Urothelium cell line (cell line): Measurements from ENCODE around the gene ADIPOR2.
A peak's percentile ranks its signal among the peaks of the same experiment; 100 is the strongest.
"Not testable (repeated sequence)": the region's sequence is repeated elsewhere in the genome, so short reads cannot be mapped to it uniquely, and the experiment has no call there.

Experiments used
- DNase-seq: peaks from one replicate; pipeline ENCODE4 v3.0.0; 2011; ENCODE audit warnings: low spot score, mixed read lengths
- FAIRE-seq: peaks from 2 replicates; lab custom pipeline; 2011; peaks lifted over from hg19 to GRCh38; lab: Jason Lieb, UNC

ADIPOR2 gene

DNA sequence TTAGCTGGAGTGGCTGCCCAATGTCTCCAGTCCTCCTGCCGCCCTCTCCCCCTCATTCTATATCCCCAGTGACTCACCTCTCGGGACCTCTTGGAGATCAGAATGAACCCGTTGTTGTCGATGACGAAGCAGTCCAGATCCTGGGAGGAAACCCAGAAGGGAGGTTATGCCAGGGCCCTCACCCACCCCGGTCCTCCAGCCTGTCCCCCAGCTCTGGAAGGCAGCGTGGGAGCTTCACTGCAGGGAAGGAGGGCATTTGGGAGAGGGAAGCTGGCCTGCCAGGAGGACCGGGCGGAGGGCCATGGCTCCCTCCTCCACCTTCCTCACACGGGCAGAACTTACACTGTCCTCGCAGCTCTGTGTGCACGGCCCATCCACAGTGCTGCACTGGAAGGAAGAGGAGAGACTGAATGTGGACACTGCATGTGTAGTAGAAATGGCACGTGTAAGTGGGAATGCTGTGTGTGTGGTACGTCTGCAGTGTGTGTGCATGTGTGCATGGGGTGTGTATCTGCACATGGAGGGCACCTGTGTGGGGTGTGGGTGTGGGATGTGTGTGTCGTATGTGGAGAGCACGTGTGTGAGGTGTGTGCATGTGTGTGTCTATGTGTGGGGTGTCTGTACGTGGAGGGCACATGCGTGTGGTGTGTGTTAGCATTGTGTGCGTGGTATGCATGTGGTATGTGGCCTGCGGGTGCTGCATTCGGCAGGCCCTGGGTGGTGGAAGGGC, 119.5 kb downstream of the ADIPOR2 start:
- DNase-seq (peak; percentile 84), FAIRE-seq (peak; percentile 100)

DNA sequence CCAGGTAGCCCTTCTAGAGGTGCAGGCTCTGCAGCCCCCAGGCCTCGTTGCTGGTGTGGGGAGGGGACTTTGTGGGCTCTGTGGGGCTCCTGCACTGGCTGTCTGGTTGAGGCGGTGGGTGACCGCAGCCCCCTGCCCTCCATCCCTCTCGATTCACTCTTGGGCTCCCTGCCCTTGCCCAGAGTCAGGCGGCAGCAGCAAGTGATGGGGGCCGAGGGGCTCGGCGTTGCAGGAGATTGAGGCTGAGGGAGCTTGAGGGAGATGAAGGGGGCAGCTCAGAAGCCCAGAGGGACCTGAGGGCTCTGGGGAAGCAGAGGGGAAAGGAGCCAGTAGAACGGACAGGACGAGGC, 120.0 kb downstream of the ADIPOR2 start:
- FAIRE-seq: no peak
- DNase-seq: no peak

DNA sequence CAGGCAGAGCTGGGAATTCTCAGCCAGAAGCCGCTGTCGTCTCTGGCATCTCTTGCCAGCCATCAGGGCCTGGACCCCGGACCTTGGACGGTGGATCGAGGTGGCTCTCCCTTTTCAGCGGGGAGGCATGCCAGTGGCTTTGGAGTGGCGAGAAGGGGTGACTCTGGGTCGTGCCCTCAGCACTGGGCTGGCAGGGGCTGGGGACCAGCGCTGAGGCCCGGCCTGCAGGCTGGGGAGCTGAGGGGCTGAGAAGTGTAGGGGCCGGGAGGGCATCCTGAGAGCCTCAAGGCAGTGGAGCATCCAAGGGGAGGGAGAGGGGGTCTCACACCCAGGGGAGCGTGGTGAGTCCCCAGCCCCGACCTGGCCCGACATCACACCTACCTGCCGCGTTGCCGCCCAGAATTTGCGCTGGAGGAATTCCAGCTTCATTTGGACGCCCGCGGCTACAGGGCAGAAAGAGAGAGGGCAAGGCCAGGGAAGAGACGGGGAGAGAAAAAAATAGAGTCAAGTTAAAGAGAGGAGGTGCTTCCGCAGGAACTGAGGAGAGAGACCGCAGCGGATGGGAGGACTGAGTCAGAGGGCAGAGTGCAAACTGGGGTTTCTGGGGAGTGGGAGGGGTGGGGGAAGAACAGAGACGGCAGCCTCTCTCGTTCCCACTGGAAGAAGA, 120.5 kb downstream of the ADIPOR2 start:
- FAIRE-seq (peak; percentile 63), DNase-seq (peak; percentile 90)

DNA sequence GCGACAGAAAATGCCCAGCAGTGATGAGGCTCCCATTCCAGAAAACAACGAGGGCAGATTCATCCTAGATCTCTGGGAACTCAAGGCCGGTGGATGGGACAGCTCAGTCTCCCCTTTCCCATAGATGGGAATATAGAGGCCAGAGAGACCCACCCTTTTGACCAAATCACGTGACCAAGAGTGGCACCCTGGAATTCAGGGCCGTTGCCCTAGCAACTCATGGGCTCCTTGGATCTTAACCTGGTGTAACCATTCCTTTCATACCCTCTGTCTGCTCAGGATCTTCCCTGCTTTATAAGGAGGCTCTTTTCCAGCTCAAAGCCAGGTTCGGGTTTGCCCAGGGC, 121.0 kb downstream of the ADIPOR2 start:
- DNase-seq: no peak
- FAIRE-seq: no peak

DNA sequence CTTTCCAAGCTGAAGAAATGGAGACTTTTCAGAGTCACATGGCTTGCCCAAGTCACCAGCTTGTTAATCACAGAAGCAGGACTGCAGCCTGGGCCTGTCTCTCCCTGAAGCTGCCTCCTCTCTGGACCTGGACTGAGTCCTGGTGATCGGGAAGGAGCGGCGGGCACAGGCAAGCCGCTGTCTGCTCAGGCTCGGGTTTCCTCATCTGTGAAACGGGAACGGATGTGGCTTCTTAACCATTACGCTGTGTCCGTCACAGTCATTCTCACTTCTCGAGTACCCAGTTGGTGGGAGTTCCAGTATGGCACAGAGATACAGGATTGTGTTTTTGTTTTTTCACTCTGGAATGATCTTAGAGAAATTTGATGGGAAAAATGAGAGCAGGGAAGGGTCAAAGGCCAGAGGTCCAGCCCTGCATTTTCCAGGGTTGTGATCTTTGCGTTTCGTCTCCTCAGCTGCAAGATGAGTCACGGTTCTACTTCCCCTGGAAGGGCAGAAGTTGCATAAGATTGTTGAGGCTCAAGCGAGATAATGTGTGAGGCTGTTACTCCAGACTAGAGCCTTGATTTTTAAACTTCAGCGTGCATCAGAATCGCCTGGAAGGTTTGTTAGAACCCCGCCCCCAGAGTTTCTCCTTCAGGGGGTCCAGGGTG, 121.9 kb downstream of the ADIPOR2 start:
- DNase-seq: peak; percentile 70
- peak; percentile 94 for FAIRE-seq

DNA sequence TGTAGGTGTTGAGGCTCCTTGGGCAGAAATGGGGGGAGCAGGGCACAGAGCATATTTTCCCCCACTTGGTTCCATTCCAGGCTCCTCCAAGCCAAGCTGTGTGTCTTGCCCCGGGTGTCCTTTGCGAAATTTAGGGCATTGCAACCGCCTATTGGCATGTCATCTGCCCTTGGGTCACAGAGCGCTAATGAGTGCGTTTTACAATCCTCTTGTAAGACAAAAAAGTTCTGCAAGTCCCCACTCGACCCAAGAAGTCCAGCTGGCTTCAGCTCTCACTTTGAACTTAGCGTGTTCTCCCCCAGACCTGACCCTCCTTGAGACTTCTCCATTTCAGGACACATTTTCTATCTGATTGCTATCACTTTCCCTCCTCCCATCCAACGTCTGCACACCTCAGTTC, 123.4 kb downstream of the ADIPOR2 start:
- FAIRE-seq (peak; percentile 78), DNase-seq (no peak)

DNA sequence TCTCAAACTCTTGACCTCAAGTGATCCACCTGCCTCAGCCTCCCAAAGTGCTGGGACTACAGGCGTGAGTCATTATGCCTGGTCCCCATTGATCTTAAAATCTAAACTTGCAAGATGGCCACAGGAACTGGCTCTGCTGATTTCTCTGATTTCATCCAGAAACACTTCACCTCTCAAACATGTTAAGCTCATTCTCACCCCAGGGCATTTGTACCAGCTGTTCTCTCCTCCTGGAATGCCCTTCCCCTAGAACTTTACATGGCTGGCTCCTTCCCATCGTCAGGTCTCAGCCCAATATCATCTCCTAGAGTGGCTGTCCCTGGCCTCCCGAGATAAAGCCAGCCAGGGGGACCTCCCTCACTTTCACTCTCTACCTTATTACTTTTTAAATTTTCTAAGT, 124.2 kb downstream of the ADIPOR2 start:
- FAIRE-seq (no peak), DNase-seq (no peak)

DNA sequence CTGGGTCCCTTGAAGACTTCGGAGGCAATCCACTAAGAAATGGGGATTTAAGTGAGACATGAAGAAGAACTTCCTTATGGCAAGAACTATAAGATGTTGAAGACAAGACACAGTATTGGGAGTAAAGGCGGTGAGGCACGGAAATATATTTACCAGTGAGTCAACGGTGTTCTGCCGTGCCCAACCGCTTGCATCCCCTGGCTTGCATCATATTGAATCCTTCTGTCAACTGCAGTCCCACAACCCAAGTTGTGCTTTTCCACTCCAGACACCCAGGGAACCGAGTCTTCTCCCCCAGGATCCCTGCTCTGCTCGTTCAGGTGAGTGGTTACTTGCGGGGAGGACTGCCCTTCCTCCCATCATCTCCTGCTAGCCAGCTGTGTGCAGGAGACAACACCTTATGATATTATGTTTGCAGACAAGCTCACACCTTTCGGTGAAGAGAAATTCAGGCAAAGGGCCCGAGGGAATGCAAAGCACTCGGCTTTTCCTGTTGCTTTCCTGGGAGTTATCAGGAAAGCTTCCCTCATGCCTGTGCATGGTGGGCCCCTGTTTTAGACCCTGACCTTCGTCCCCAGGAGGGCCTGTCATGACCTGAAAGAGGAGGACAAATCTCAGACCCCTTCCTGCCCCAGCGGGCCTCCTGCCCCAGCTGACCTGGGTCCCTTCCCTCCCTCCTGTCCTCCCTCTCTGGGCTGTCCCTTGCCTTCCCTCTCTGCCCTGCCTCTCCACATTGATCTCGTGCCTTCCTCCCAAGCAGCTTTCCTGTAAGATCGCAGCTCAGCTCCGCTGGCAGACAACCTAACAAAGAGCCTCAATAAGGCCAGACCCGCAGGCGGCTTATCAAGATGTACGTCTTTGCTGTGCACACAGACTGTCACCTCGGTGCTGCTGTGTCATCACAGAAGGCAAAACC, 125.2 kb downstream of the ADIPOR2 start:
- DNase-seq: no peak

DNA sequence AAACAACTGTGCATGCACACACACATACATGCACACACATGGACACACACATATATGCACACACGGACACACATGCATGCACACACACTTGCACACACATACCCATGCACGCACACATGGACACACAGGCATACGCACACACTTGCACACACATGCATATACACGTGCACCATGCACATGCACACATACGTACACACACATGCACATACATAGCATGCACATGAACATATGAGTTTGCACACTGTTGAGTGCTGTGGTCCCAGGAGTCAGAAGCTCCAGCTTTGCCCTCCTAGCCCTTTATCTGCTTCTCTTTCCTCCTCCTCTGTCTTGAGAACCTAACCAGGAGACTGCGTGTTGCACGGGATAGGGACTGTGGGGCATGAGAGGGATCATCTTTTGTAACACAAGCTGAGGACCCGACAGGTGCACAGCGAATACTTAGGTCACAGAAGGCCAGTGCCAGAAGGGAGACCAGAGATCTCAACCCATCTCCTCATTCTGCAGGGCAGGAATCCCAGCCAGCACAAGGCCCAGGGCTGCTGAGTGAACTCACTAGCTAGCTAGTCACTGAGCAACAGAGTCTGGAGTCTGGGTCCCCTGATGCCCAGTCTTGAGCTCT, 126.0 kb downstream of the ADIPOR2 start:
- FAIRE-seq: peak; percentile 100
- no peak for DNase-seq

More for the DNA sequence above, 125.2 kb downstream of the ADIPOR2 start:
- peak; percentile 73 for FAIRE-seq

DNA sequence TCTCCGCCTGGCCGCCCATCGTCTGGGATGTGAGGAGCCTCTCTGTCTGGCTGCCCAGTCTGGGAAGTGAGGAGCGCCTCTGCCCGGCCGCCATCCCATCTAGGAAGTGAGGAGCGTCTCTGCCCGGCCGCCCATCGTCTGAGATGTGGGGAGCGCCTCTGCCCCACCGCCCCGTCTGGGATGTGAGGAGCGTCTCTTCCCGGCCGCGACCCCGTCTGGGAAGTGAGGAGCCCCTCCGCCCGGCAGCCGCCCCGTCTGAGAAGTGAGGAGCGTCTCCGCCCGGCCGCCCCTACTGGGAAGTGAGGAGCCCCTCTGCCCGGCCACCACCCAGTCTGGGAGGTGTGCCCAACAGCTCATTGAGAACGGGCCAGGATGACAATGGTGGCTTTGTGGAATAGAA, 127.1 kb downstream of the ADIPOR2 start:
- not testable (repeated sequence) for DNase-seq

DNA sequence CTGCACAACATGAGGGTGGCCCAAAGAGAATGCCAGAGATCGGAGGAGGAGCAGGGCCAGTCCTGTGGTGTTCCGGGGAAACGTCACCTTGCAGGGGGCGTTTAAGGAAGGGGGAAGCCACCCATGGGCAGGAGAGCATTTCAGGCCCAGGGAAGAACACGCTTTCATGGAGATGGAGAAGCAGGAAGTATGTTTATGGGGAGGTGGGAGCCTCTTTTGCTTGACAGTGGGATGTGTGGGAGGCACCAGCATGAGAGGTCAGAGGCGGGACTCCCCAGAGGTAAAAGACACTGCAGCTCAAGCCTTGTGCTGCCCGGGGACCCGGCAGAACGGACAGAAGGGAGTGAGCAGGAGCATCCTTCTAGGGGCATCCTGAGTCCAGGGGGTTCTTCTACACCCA, 128.2 kb downstream of the ADIPOR2 start:
- FAIRE-seq (no peak), DNase-seq (no peak)

More for the DNA sequence above, 127.1 kb downstream of the ADIPOR2 start:
- not testable (repeated sequence) for FAIRE-seq

DNA sequence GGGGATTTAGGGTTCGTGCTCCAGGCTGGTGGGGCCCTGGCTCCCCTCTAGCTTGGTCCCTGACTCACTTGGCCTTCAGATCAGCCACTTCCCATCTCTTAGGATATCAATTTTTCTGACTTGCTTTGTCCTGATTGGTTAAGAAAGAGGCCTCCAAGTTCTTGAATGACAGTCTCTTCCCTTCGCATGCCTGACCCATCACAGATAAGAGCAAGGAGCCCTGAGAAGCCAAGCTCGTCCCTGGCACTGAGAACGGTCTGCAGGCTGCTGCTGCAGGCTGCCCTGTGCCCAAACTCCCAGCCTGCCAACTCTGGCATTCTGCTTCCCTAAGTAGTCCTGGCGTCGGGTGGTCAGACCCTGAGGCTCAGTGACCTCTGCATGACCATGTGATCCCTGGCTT, 128.7 kb downstream of the ADIPOR2 start:
- FAIRE-seq (no peak), DNase-seq (no peak)

DNA sequence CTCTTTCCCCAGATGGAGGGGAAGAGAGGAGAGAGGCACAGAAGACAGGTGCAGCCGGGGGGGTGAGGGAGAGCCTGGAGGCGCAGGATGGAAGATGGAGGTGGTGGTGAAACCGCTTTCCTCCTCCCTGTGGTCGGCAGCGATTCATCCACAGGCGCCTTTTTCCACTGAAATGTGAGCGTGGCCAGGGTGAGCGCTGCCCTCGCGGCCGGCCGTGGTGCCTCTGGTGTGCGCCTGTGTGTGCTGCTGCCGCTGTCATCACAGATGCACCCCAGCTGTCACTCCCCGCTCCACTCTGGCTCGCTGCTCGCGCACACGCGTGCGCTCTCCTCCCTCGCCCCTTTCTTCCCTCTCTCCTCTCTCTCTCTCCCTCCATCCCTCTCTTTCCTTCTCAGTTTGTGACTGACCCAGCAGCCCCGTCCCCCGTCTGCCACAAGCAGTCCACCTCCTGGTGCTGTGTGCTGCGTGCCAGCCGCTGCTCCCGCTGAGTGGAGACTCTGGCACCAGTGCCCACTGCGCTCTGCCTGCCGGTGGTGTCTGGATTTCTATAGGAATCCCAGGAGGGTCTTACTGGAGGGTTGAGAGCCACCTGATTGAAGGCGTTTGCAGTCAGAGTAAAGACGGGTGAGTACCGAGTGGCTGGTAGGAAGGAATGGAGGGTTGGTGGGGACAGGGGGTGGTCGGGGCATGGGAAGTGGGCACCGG, 129.5 kb downstream of the ADIPOR2 start, which contains the start of gene LRTM2:
Gene LRTM2, plus strand, starts transcription at position 375 of the 705 bp plus-strand sequence. CDS start 7,584 bp downstream, outside the sequence.
- DNase-seq: no peak
- no peak for FAIRE-seq

DNA sequence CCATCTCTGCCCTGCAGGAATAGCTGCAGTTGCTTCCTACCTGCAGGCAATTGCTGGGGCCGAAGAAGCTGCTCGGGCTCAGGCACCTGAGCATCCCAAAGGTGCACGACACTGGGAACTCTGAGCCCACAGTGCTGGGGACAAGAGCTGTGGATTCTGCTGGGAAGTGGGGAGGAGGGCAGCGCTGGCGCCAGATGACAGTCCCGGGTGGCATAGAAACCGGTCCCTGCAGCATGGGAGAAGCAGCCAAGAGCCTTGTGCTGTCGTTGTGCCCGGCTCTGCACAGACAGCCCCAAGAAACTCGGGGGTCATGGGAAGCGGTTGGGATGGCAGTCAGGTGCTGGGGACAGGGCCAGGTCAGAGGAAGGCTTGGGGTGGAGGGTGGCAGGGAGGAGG, 130.0 kb downstream of the ADIPOR2 start:
- DNase-seq (no peak), FAIRE-seq (no peak)

DNA sequence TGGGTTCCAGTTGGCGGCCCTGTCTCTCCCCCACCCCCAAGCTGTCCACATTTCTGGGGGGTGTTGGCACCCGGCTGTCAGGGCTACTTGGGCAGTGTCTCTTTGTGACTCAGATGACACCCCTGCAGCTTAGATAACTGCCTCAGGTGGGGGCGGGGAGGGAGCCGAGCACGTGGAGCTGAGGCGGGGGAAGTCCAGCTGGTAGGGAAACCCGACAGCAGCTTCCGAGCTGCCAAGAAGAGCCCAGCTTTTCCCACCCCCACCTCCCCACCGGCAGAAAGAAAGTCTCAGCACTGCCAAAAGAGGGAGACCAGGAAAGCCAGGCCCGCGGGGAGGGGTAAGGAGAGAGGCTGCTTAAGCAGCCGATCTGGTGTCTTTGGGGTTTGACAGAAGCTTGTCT, 130.9 kb downstream of the ADIPOR2 start:
- FAIRE-seq: no peak

DNA sequence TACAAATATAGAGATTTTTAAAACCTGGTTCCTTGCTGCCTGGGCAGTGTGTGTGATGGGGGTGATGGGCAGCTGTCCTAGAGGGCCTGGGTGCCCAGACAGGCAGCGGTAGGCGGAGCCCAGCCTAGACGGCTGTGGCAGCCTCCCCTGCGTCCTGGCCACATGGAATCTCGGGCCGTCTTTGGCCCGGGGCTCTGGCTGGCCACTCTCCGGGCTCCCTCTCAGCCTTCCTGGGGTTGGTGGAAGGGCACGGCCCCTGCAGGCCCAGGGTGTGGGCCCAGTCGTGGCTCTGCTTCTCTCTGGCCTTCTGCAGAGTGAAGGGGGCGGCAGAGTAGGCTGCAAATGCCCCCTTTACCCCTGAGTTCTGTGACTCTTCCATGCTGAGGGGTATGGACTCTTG, 131.8 kb downstream of the ADIPOR2 start:
- no peak for DNase-seq
- FAIRE-seq: no peak

More for the DNA sequence above, 130.9 kb downstream of the ADIPOR2 start:
- DNase-seq: no peak

DNA sequence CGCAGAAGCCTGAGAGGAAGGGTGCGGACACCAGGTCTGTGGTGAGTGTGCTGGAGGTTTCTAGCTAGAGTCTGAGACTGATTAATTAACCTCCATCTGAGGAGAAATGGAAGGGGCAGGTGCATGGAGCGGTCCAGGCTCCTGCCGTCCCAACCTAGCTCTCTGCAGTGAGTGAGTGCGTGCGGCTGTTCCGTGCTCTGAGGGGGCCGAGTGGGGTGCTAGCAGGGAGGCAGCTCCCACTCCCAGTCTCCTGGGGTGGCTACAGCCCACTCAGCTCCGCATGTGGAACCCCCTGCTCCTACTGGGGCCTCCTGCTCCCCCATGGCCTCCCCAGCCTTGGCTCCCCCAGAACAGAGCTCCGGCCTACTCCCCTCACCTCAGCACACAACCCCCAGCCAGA, 132.4 kb downstream of the ADIPOR2 start:
- FAIRE-seq (no peak), DNase-seq (no peak)

DNA sequence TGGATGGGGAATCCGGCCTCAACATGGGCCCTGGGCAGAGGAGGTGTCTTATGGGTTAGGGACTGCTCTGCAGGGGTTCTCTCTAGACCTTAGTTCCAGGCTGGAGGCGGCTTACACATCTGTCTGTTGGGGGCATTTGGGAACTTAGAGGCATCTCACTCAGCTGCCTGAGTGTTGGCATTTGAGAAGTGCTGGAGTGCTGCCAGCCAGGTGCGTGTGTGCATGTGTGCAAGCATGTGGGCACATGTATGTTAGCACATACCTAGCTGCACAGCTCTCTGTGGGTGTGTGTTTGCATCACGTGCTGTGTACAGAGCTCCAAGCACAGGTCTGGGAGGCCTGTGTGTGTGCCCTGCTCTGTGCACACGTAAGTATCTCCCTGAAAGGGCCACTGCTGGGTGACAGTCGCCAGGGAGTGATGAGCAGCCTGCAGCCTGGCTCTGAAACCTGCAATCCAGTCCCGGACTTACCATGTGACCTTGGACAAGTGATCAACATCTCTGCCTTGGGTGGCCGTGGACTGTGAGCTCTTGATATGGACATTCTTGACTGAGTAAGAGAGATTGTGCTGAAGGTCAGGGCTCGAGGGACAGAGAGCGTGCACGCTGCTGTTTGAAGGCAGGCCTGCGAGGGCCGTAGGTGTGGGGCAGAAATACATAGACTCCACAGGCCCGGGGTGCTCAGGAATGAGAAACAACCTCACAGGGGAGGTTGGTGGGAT, 134.7 kb downstream of the ADIPOR2 start:
- FAIRE-seq (peak; percentile 73), DNase-seq (no peak)

DNA sequence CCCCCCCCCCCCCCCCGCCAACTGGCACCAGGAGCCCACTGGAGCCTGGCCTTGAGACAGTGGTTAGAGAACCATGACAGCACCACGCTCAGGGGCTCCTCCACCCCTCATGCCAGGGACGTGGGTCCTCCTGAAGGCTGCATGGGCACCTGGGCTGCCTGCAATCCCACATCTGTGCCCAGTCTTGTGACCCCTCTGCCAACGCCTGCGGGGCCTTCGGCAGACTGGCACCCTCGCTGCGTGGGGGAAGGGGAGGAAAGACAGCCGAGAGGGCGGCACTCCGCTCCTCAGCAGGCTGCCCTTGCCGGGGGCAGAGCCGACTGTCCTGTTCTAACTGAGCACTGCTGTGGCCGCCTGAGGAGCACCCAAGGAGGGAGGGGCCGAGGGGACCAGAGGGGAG, 135.5 kb downstream of the ADIPOR2 start:
- no peak for DNase-seq
- FAIRE-seq: no peak
